NCI-H524 (cell line): ENCODE measurements around the gene SLC12A7.
"Not testable (repeated sequence)": the region's sequence is repeated elsewhere in the genome, so short reads cannot be mapped to it uniquely, and the experiment has no call there.

Experiments used
- DNase-seq, 2 experiments: peaks; one replicate each; lab custom pipeline; 2025; lab: John Stamatoyannopoulos, UW

SLC12A7 gene

GRCh38 chr5:1095990-1096363 is 15.9 kb downstream of the SLC12A7 start:
- no peak for DNase-seq

- DNase-seq: no peak
Observed at GRCh38 chr5:1095302-1095989, 16.4 kb downstream of the SLC12A7 start.

- DNase-seq: no peak
Observed at GRCh38 chr5:1094670-1095190, 17.1 kb downstream of the SLC12A7 start.

- no peak for DNase-seq
Observed at GRCh38 chr5:1093361-1093760, 18.5 kb downstream of the SLC12A7 start.

- DNase-seq: no peak
Observed at GRCh38 chr5:1092122-1092521, 19.7 kb downstream of the SLC12A7 start.

- no peak for DNase-seq
Observed at GRCh38 chr5:1091632-1092031, 20.2 kb downstream of the SLC12A7 start.

- DNase-seq: no peak
Observed at GRCh38 chr5:1090538-1090937, 21.3 kb downstream of the SLC12A7 start.

- DNase-seq: no peak
Observed at GRCh38 chr5:1089621-1090040, 22.2 kb downstream of the SLC12A7 start.

- DNase-seq: no peak
Observed at GRCh38 chr5:1089146-1089545, 22.7 kb downstream of the SLC12A7 start.

GRCh38 chr5:1088726-1089125 is 23.1 kb downstream of the SLC12A7 start:
- no peak for DNase-seq

- DNase-seq: no peak
Observed at GRCh38 chr5:1088031-1088430, 23.8 kb downstream of the SLC12A7 start.

GRCh38 chr5:1087428-1087827 is 24.4 kb downstream of the SLC12A7 start:
- DNase-seq: no peak

GRCh38 chr5:1086871-1087270 is 25.0 kb downstream of the SLC12A7 start:
- no peak for DNase-seq

GRCh38 chr5:1086137-1086536 is 25.7 kb downstream of the SLC12A7 start:
- no peak for DNase-seq

- DNase-seq: no peak
Observed at GRCh38 chr5:1085391-1085790, 26.5 kb downstream of the SLC12A7 start.

GRCh38 chr5:1083823-1084605 is 27.8 kb downstream of the SLC12A7 start:
- DNase-seq: no peak

GRCh38 chr5:1083026-1083425 is 28.8 kb downstream of the SLC12A7 start:
- not testable (repeated sequence) for DNase-seq

GRCh38 chr5:1081519-1081918 is 30.3 kb downstream of the SLC12A7 start:
- DNase-seq: no peak

- no peak for DNase-seq
Observed at GRCh38 chr5:1080432-1080831, 31.4 kb downstream of the SLC12A7 start.

- DNase-seq: no peak
Observed at GRCh38 chr5:1079961-1080360, 31.9 kb downstream of the SLC12A7 start.

- no peak for DNase-seq
Observed at GRCh38 chr5:1079486-1079885, 32.4 kb downstream of the SLC12A7 start.

- no peak for DNase-seq
Observed at GRCh38 chr5:1078851-1079250, 33.0 kb downstream of the SLC12A7 start.

- no peak for DNase-seq
Observed at GRCh38 chr5:1078206-1078605, 33.7 kb downstream of the SLC12A7 start.
